Neural cell (in vitro differentiated cells): ENCODE results near the gene NCOA3.

Source experiments
- CTCF ChIP-seq: fragments of 450-650 bp; IDR thresholded peaks from 2 replicates; pipeline ENCODE4 v1.5.1; 2014; ENCODE audit warnings: antibody characterized with exemption, mild to moderate bottlenecking, moderate library complexity; ENCODE audit not compliant: poor library complexity, severe bottlenecking
- EP300 ChIP-seq: fragments of 450-650 bp; conservative IDR thresholded peaks from 2 replicates; pipeline ENCODE4 v1.6.1; 2014; ENCODE audit warnings: antibody characterized with exemption, mild to moderate bottlenecking, moderate library complexity; ENCODE audit not compliant: poor library complexity, severe bottlenecking

DNA sequence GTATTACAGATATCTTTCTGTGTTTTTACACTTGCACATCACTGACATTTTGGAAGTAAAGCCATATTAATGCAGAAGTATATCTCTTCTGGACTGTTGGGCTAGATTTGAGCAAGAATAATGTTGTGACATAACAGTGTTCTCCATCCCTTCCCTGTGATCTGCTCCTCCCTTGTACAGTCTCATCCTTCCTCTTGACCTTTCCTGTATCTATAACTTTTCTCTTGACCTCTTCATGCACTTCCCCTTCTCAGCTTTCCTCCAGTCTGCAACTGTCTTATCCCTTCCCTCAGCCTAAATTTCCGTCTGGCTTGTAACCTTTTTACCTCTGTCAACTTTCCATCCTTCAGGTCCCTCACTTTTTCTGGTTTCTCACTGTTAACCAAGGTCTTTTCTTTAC, 29.8 kb downstream of the NCOA3 start:
- no peak for TF ChIP-seq CTCF
- no peak for TF ChIP-seq EP300
